GM19463 (cell line): ENCODE data around the gene CRADD.

ENCODE experiments used
- ATAC-seq: cut with Tn5 transposase; IDR thresholded peaks from one replicate; pipeline ENCODE4 v1.9.1; 2021; ENCODE audit warnings: mild to moderate bottlenecking, moderate library complexity; ENCODE audit not compliant: unreplicated experiment

CRADD gene

GRCh38 chr12:93836620-93837260 is 159.6 kb downstream of the CRADD start:
- no peak for ATAC-seq

GRCh38 chr12:93838193-93838592 is 161.0 kb downstream of the CRADD start:
- ATAC-seq = no peak

- ATAC-seq = no peak
Measured at GRCh38 chr12:93839064-93839463, 161.9 kb downstream of the CRADD start.

- no peak for ATAC-seq
Measured at GRCh38 chr12:93841671-93842070, 164.5 kb downstream of the CRADD start.

GRCh38 chr12:93844164-93844784 is 167.1 kb downstream of the CRADD start:
- ATAC-seq = no peak

- ATAC-seq = no peak
Measured at GRCh38 chr12:93846936-93847516, 169.9 kb downstream of the CRADD start.

GRCh38 chr12:93847517-93848474 is 170.6 kb downstream of the CRADD start:
- peak; percentile 82 for ATAC-seq

- ATAC-seq = no peak
Measured at GRCh38 chr12:93848523-93849101, 171.4 kb downstream of the CRADD start.

- no peak for ATAC-seq
Measured at GRCh38 chr12:93849946-93850345, 172.8 kb downstream of the CRADD start.

- no peak for ATAC-seq
Measured at GRCh38 chr12:93850481-93851256, 173.5 kb downstream of the CRADD start.

- no peak for ATAC-seq
Measured at GRCh38 chr12:93851257-93851671, 174.1 kb downstream of the CRADD start.

- no peak for ATAC-seq
Measured at GRCh38 chr12:93852173-93852591, 175.0 kb downstream of the CRADD start.

GRCh38 chr12:93853698-93854478 is 176.7 kb downstream of the CRADD start:
- no peak for ATAC-seq

GRCh38 chr12:93855261-93855660 is 178.1 kb downstream of the CRADD start:
- no peak for ATAC-seq

GRCh38 chr12:93856611-93857010 is 179.4 kb downstream of the CRADD start:
- ATAC-seq = no peak

GRCh38 chr12:93857279-93857938 is 180.2 kb downstream of the CRADD start:
- ATAC-seq = no peak

- no peak for ATAC-seq
Measured at GRCh38 chr12:93857991-93858447, 180.8 kb downstream of the CRADD start.

GRCh38 chr12:93860668-93861373 is 183.6 kb downstream of the CRADD start:
- ATAC-seq = no peak
